Epidermal melanocyte (primary cell): ENCODE results near the gene VAPA.

Source experiments
- DNase-seq: peaks from one replicate; pipeline ENCODE4 v3.0.0; 2011; ENCODE audit warnings: low spot score; ENCODE audit not compliant: insufficient read length

The VAPA gene

DNA sequence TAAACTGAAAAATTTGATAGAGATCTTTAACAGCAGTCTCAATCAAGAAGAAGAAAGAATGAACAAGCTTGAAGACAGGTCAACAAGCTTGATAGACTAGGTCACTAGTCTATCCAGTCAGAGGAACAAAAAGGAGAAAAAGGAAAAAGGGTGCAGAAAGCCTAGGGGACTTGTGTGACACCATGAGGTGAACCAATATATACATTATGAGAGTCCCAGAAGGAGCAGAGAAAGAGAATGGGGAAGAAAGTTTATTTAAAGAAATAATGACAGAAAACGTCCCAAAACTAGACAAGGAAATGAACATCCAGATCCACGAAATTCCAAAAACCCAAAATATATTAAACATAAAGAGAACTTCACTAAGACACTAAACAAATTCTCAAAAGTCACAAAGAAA is 84.5 kb downstream of the VAPA start:
- no peak for DNase-seq

- DNase-seq, result no peak
Observed at GRCh38 chr18:10002280-10002679, 88.5 kb downstream of the VAPA start.

DNA sequence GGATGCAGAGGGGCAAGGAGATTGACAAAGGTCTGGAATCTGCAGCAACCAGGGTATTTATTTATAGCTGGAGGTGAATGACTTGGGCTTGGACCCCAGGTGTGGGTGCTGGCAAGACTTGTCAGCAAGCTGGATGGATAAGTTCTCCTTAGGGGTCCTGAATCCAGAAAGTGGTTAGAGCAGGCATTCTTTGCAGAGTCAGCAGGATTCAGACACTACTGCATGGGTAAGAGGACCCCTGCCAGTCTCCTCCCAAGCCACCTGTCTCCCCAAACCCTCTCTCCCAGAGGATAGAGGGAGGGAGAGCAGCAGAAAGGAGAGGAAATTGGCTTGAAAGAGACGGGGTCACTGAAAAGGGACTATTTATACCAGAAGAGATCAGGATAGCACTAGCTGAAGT is 89.5 kb downstream of the VAPA start:
- DNase-seq, result no peak

DNA sequence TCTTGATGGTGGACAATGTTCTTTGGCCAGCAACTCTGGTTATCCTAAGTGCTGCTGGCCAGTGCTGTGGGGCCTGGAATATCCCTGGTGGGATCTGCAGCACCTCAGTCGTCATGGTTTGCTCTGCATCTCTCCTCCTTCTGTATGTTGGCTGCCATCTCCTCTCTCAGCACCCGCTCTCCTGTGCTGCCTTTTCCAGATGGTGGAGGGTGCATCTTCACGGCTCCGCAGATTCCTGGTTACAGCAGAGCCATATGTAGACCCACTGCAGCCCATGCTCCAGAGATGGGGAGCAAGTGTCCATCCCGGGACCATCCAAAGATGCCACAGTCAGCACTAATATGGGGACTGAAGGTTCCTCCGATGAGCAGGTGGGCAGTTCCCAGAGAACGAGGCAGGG is 90.0 kb downstream of the VAPA start:
- DNase-seq, result no peak

- DNase-seq, result peak; percentile 53
Observed at GRCh38 chr18:10006311-10006893, 92.6 kb downstream of the VAPA start.

DNA sequence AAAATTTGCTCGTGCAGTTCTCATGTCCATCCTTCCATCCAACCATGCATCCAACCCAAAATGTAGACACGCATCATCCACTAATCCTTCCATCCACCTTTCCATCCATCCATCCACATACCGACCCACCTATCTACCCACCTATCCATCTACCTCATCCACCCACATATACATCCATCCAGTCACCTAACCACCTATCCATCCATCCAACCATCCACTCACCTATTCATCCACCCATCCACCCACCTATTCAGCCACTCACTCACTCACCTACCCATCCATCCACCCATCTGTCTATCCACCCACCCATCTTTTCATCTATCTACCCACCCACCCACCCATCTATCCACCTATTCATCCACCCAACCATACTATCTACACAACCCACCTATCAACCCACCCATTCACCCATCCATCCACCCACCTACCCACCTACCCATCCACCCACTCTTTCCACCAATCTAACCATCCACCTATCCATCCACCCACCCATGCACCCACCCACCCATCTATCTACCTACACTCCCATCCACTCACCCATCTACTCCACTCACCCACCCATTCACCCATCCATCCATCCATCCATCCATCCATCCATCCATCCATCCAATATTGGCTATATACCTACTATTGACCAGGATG is 94.3 kb downstream of the VAPA start:
- DNase-seq, result no peak
